ENCODE data around the gene OLIG2.

DNA sequence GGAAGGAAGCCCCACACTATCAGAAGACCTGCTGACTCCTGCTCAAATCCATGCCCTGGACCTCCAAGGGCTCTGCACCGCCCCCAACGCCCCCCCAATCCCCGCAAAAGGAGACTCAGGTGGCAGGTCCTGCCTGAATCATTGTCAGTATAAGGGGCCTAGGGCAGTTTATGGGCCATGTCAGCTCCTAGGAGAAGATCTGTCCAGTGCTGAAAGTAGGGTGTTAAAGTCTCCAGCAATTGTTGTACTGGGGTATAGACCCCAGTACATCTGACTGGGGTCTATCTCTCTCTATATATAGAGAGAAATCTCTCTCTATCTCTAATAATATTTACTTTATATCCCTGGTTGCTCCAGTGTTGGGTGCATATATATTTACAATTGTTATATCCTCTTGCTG, 12.1 kb upstream of the OLIG2 start:
- TF ChIP-seq POLR2A (IDR thresholded peaks at IDR 0.05) (no peak), POLR2AphosphoS5 (IDR thresholded peaks at IDR 0.05) (no peak)
- TF ChIP-seq, protein P1, sequence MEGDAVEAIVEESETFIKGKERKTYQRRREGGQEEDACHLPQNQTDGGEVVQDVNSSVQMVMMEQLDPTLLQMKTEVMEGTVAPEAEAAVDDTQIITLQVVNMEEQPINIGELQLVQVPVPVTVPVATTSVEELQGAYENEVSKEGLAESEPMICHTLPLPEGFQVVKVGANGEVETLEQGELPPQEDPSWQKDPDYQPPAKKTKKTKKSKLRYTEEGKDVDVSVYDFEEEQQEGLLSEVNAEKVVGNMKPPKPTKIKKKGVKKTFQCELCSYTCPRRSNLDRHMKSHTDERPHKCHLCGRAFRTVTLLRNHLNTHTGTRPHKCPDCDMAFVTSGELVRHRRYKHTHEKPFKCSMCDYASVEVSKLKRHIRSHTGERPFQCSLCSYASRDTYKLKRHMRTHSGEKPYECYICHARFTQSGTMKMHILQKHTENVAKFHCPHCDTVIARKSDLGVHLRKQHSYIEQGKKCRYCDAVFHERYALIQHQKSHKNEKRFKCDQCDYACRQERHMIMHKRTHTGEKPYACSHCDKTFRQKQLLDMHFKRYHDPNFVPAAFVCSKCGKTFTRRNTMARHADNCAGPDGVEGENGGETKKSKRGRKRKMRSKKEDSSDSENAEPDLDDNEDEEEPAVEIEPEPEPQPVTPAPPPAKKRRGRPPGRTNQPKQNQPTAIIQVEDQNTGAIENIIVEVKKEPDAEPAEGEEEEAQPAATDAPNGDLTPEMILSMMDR (IDR thresholded peaks at IDR 0.05), result no peak
